B cell (primary cell): ENCODE results near the gene ATP8A1. TPM values are rescaled to one million over a fixed set of nuclear protein-coding genes. Genes with fewer than 3 reads are reported as not detected.

Source experiments
- ATAC-seq: fragments of 200-7000 bp; cut with Tn5 transposase; one replicate; pipeline ENCODE4 v1.10.0; 2021; ENCODE audit warnings: low read depth, mild to moderate bottlenecking, moderate number of reproducible peaks, moderate library complexity
- CTCF ChIA-PET: fragments of 350-600 bp; sonication (Branson Sonifier 250); formaldehyde crosslinking; loops from one replicate; lab custom pipeline; 2021; ENCODE audit warnings: antibody characterized with exemption, inconsistent platforms; lab: Charles Lee
- POLR2A ChIA-PET: fragments of 350-600 bp; sonication (Branson Sonifier 250); formaldehyde crosslinking; loops from one replicate; lab custom pipeline; 2021; ENCODE audit warnings: antibody characterized with exemption; lab: Charles Lee
- DNase-seq: peaks from one replicate; pipeline ENCODE4 v3.0.0; 2013
- H2AFZ ChIP-seq: 2 replicates; pipeline ENCODE4 v1.6.1; 2012; ENCODE audit warnings: mild to moderate bottlenecking, low read depth, low read length; ENCODE audit not compliant: insufficient read depth, poor library complexity, severe bottlenecking
- H3K27ac ChIP-seq, 2 donors: 1 replicate in 1 of 2; 2 replicates in 1 of 2; pipeline ENCODE4 v1.5.1; 2012 to 2013; ENCODE audit warnings: low read length in 2 of 2, mild to moderate bottlenecking in 2 of 2, moderate library complexity in 1 of 2
- H3K27me3 ChIP-seq, 4 experiments: fragments of 200-600 bp in 1 of 4; sonication (generic) in 1 of 4; replicated peaks in 1 of 4; 1 replicate in 2 of 4; 2 replicates in 2 of 4; pipeline versions ENCODE4 v1.6.1 to v1.7.0; 2013 to 2016; ENCODE audit warnings: low read length in 3 of 4, mild to moderate bottlenecking in 2 of 4, mixed read lengths in 1 of 4, moderate library complexity in 1 of 4; ENCODE audit not compliant: insufficient read depth in 4 of 4, control insufficient read depth in 3 of 4; ENCODE audit errors: control extremely low read depth in 1 of 4
- H3K36me3 ChIP-seq, 2 experiments: replicated peaks in 1 of 2; 1 replicate in 1 of 2; 2 replicates in 1 of 2; pipeline versions ENCODE4 v1.6.1 to v1.7.1; 2013; ENCODE audit warnings: low read length in 1 of 2; ENCODE audit not compliant: insufficient read depth in 2 of 2, control insufficient read depth in 1 of 2; ENCODE audit errors: control extremely low read depth in 1 of 2, extremely low read depth in 1 of 2
- H3K4me1 ChIP-seq, 2 donors: fragments of 200-600 bp in 1 of 2; sonication (generic) in 1 of 2; 1 replicate in 1 of 2; 2 replicates in 1 of 2; pipeline versions ENCODE4 v1.5.1 to v1.6.1; 2013 to 2017; ENCODE audit warnings: low read length in 2 of 2; ENCODE audit not compliant: control insufficient read depth in 2 of 2, insufficient read depth in 2 of 2
- H3K4me2 ChIP-seq: replicated peaks from 2 replicates; pipeline ENCODE3; 2012; ENCODE audit warnings: mild to moderate bottlenecking, low read depth, low read length; ENCODE audit not compliant: poor library complexity, severe bottlenecking
- H3K4me3 ChIP-seq, 5 experiments: fragments of 200-600 bp in 1 of 5; sonication (generic) in 1 of 5; 1 replicate in 3 of 5; 2 replicates in 2 of 5; pipeline versions ENCODE4 v1.5.1 to v1.7.0; 2011 to 2016; ENCODE audit warnings: low read length in 4 of 5, mild to moderate bottlenecking in 4 of 5, low read depth in 2 of 5, control low read depth in 1 of 5, moderate library complexity in 1 of 5; ENCODE audit not compliant: insufficient read depth in 1 of 5; ENCODE audit errors: control extremely low read depth in 1 of 5, extremely low read depth in 1 of 5
- H3K79me2 ChIP-seq: fragments of 200-600 bp; sonication (generic); one replicate; pipeline ENCODE4 v1.6.0; 2016; ENCODE audit warnings: low read length; ENCODE audit not compliant: control insufficient read depth, insufficient read depth
- H3K9ac ChIP-seq: fragments of 200-600 bp; sonication (generic); 2 replicates; pipeline ENCODE4 v1.6.1; 2017; ENCODE audit warnings: mild to moderate bottlenecking, low read length, moderate library complexity
- H3K9me3 ChIP-seq, 3 donors: one replicate each; pipeline versions ENCODE4 v1.6.1 to v1.7.1; 2013; ENCODE audit warnings: low read length in 2 of 3; ENCODE audit not compliant: control insufficient read depth in 2 of 3, insufficient read depth in 1 of 3; ENCODE audit errors: control extremely low read depth in 1 of 3
- H4K20me1 ChIP-seq: 2 replicates; pipeline ENCODE4 v1.6.0; 2012; ENCODE audit warnings: mild to moderate bottlenecking, low read length; ENCODE audit not compliant: insufficient read depth, control insufficient read depth, poor library complexity, severe bottlenecking
- H3K27ac Mint-ChIP-seq: one replicate; pipeline ENCODE4 v1.8.0; 2021; ENCODE audit warnings: mixed read lengths
- H3K27me3 Mint-ChIP-seq: one replicate; pipeline ENCODE4 v1.8.0; 2021; ENCODE audit warnings: mixed read lengths
- H3K4me1 Mint-ChIP-seq: one replicate; pipeline ENCODE4 v1.8.0; 2021; ENCODE audit warnings: mixed read lengths
- H3K4me3 Mint-ChIP-seq: one replicate; pipeline ENCODE4 v1.8.0; 2021; ENCODE audit warnings: mixed read lengths
- H3K9me3 Mint-ChIP-seq: one replicate; pipeline ENCODE4 v1.8.0; 2022; ENCODE audit warnings: mixed read lengths; ENCODE audit not compliant: insufficient read depth
- CTCF ChIP-seq: fragments of 200-600 bp; IDR thresholded peaks from one replicate; pipeline ENCODE4 v1.8.0; 2022; ENCODE audit warnings: antibody characterized with exemption, mild to moderate bottlenecking
- EZH2 ChIP-seq: IDR thresholded peaks from 2 replicates; pipeline ENCODE4 v1.6.1; 2012; ENCODE audit warnings: borderline replicate concordance, low read depth, mild to moderate bottlenecking, moderate library complexity, low read length; ENCODE audit not compliant: insufficient read depth, poor library complexity, severe bottlenecking
- WGBS: methylation state at CpG from one replicate; pipeline ENCODE4 v1.1.5; 2013; ENCODE audit warnings: missing lambda C conversion rate; ENCODE audit not compliant: insufficient coverage; 5-methylcytosine and 5-hydroxymethylcytosine counted together
- intact Hi-C: fragments of 100-400 bp; cut with micrococcal nuclease; formaldehyde crosslinking; loops from one replicate; pipeline ENCODE4 v1.10.0; 2022
- polyA plus RNA-seq: library from polyadenylated mRNA; depleted of rRNA; stranded (reverse); fragments of >200 nt; gene quantifications from 2 replicates; pipeline ENCODE4 v1.2.3, GENCODE V29; 2012
- total RNA-seq, 2 donors: library from RNA; stranded (reverse); fragments of 120-200 nt in 1 of 2; gene quantifications; 1 replicate in 1 of 2; 2 replicates in 1 of 2; pipeline versions ENCODE4 v1.2.3 to v1.2.4, GENCODE V29; 2013 to 2022

ATP8A1 gene
- total and polyA plus RNA-seq, 2 donors (not counting 1 experiment from before 2014, with no cell fraction given) = 28.7 to 51.8 TPM

- H2AFZ ChIP-seq = no peak overlapping the region
- H3K9ac ChIP-seq = no peak overlapping the region
- POLR2A ChIA-PET = no interaction called here
Observed at GRCh38 chr4:42454755-42455420, 202.0 kb downstream of the ATP8A1 start.

More at GRCh38 chr4:42454755-42455420, 202.0 kb downstream of the ATP8A1 start:
- intact Hi-C loops = no loop called here
- Histone ChIP-seq H3K9me3 (peaks cover 0 to 3% (median 0%) of the 10 kb centered on the region in 3 donors), H3K4me3 (no peak overlapping the region), H3K27ac (no peak overlapping the region), H3K36me3 (peaks cover 12 to 26% of the 10 kb centered on the region in 2 experiments), H3K4me2 (no peak overlapping the region), H4K20me1 (no peaks in the 10 kb centered on the region), H3K27me3 (no peaks in the 10 kb centered on the region), H3K79me2 (no peaks in the 10 kb centered on the region), H3K4me1 (no peaks in the 10 kb centered on the region)
- Mint-ChIP-seq H3K4me1 (no peaks in the 10 kb centered on the region), H3K9me3 (peaks cover 2% of the 10 kb centered on the region), H3K27ac (no peak overlapping the region), H3K27me3 (no peaks in the 10 kb centered on the region), H3K4me3 (no peak overlapping the region)
- ATAC-seq (no peak), DNase-seq (no peak)
- TF ChIP-seq EZH2 (no peak), CTCF (no peak)
- CTCF ChIA-PET = no interaction called here
- WGBS = 100% methylated on average over 1 of the region's 2 CpGs
